H1 (cell line): ENCODE results near the gene TRAPPC5. TPM values are rescaled to one million over a fixed set of nuclear protein-coding genes. Genes with fewer than 3 reads are reported as not detected.

ENCODE experiments used
- CTCF ChIA-PET: fragments of 300-600 bp; sonication (Branson Sonifier 250); formaldehyde crosslinking; loops from one replicate; lab custom pipeline; 2021; ENCODE audit not compliant: partially characterized antibody; lab: Charles Lee
- POLR2A ChIA-PET: fragments of 300-600 bp; sonication (Branson Sonifier 250); formaldehyde crosslinking; loops from one replicate; lab custom pipeline; 2021; ENCODE audit warnings: inconsistent platforms; ENCODE audit not compliant: partially characterized antibody; lab: Charles Lee
- DNase-seq, 2 experiments: peaks; one replicate each; pipeline versions ENCODE4 v3.0.0 to v3.0.0-alpha.2; 2010 to 2022; ENCODE audit warnings: low spot score in 2 of 2, low read depth in 1 of 2, mixed read lengths in 1 of 2
- FAIRE-seq: peaks from 2 replicates; lab custom pipeline; 2011; peaks lifted over from hg19 to GRCh38; lab: Jason Lieb, UNC
- H2AFZ ChIP-seq: 2 replicates; pipeline ENCODE4 v1.8.1; 2012; ENCODE audit warnings: low read length, inconsistent platforms
- H2AK5ac ChIP-seq: 2 replicates; pipeline ENCODE4 v1.6.1; 2013; ENCODE audit warnings: low read depth, low read length
- H2BK120ac ChIP-seq: replicated peaks from 2 replicates; pipeline ENCODE3; 2013; ENCODE audit warnings: low read depth, low read length, inconsistent platforms
- H2BK12ac ChIP-seq: 2 replicates; pipeline ENCODE4 v1.6.1; 2013; ENCODE audit warnings: low read depth, low read length
- H2BK15ac ChIP-seq: 2 replicates; pipeline ENCODE4 v1.6.1; 2013; ENCODE audit warnings: low read length
- H2BK20ac ChIP-seq: 2 replicates; pipeline ENCODE4 v1.6.1; 2013; ENCODE audit warnings: low read length
- H2BK5ac ChIP-seq: 2 replicates; pipeline ENCODE4 v1.6.1; 2013; ENCODE audit warnings: low read depth, low read length
- H3K14ac ChIP-seq: 2 replicates; pipeline ENCODE4 v1.6.1; 2013; ENCODE audit warnings: inconsistent platforms; ENCODE audit not compliant: insufficient read length
- H3K18ac ChIP-seq: 2 replicates; pipeline ENCODE4 v1.6.1; 2013; ENCODE audit warnings: low read length; ENCODE audit errors: extremely low read depth
- H3K23ac ChIP-seq: 2 replicates; pipeline ENCODE4 v1.6.1; 2013; ENCODE audit warnings: inconsistent platforms; ENCODE audit not compliant: insufficient read length
- H3K23me2 ChIP-seq: 2 replicates; pipeline ENCODE4 v1.6.1; 2013; ENCODE audit warnings: low read depth, low read length
- H3K27ac ChIP-seq: 2 replicates; pipeline ENCODE4 v1.6.1; 2011; ENCODE audit warnings: low read depth, low read length, inconsistent platforms
- H3K27me3 ChIP-seq, 4 experiments: replicated peaks in 1 of 4; 1 replicate in 1 of 4; 2 replicates in 3 of 4; pipeline versions ENCODE4 v1.6.1 to v1.8.1; 2011 to 2013; ENCODE audit warnings: low read length in 3 of 4, mild to moderate bottlenecking in 3 of 4, inconsistent platforms in 2 of 4, mixed read lengths in 2 of 4, moderate library complexity in 1 of 4; ENCODE audit not compliant: control insufficient read depth in 3 of 4, insufficient read depth in 3 of 4; ENCODE audit errors: extremely low read depth in 1 of 4
- H3K36me3 ChIP-seq, 4 experiments: 2 replicates each; pipeline versions ENCODE4 v1.6.1 to v1.8.1; 2011 to 2013; ENCODE audit warnings: mild to moderate bottlenecking in 4 of 4, low read length in 3 of 4, moderate library complexity in 2 of 4, control low read depth in 1 of 4, inconsistent platforms in 1 of 4; ENCODE audit not compliant: insufficient read depth in 4 of 4, control insufficient read depth in 2 of 4
- H3K4ac ChIP-seq: replicated peaks from 2 replicates; pipeline ENCODE3; 2013; ENCODE audit warnings: low read length, low read depth, mixed read lengths, inconsistent platforms; ENCODE audit not compliant: insufficient read length
- H3K4me1 ChIP-seq, 4 experiments: replicated peaks in 1 of 4; 1 replicate in 1 of 4; 2 replicates in 3 of 4; pipeline versions ENCODE4 v1.6.1 to v1.8.1; 2011 to 2013; ENCODE audit warnings: low read length in 3 of 4, inconsistent platforms in 2 of 4, mixed read lengths in 1 of 4; ENCODE audit not compliant: insufficient read depth in 4 of 4, control insufficient read depth in 3 of 4
- H3K4me2 ChIP-seq, 2 experiments: 2 replicates each; pipeline versions ENCODE4 v1.6.1 to v1.8.1; 2011 to 2013; ENCODE audit warnings: low read depth in 2 of 2, low read length in 2 of 2, control low read depth in 1 of 2, inconsistent platforms in 1 of 2, mild to moderate bottlenecking in 1 of 2; ENCODE audit not compliant: insufficient read depth in 1 of 2
- H3K4me3 ChIP-seq, 4 experiments: fragments of 200-600, 300-600 bp in 1 of 4; sonication (generic), shearing (Covaris generic), sonication (Bioruptor Twin) in 1 of 4; 2 replicates each; pipeline versions ENCODE4 v1.5.1 to v1.8.1; 2011 to 2016; ENCODE audit warnings: low read length in 4 of 4, low read depth in 3 of 4, control low read depth in 2 of 4, inconsistent platforms in 2 of 4, mild to moderate bottlenecking in 2 of 4, mixed read lengths in 1 of 4, moderate library complexity in 1 of 4; ENCODE audit not compliant: insufficient read depth in 2 of 4; ENCODE audit errors: extremely low read depth in 1 of 4
- H3K56ac ChIP-seq: replicated peaks from 2 replicates; pipeline ENCODE3; 2013; ENCODE audit warnings: low read depth, mild to moderate bottlenecking, mixed read lengths, low read length, inconsistent platforms; ENCODE audit not compliant: insufficient read length
- H3K79me1 ChIP-seq: 2 replicates; pipeline ENCODE4 v1.6.1; 2013; ENCODE audit warnings: low read depth, low read length, control low read depth
- H3K79me2 ChIP-seq, 2 experiments: 2 replicates each; pipeline versions ENCODE4 v1.6.1 to v1.8.1; 2012 to 2013; ENCODE audit warnings: low read length in 2 of 2, mild to moderate bottlenecking in 2 of 2, inconsistent platforms in 1 of 2; ENCODE audit not compliant: insufficient read depth in 2 of 2, control insufficient read depth in 1 of 2
- H3K9ac ChIP-seq, 4 experiments: replicated peaks in 1 of 4; 1 replicate in 1 of 4; 2 replicates in 3 of 4; pipeline versions ENCODE4 v1.6.1 to v1.8.1; 2011 to 2013; ENCODE audit warnings: low read depth in 3 of 4, low read length in 3 of 4, control low read depth in 2 of 4, mild to moderate bottlenecking in 2 of 4, moderate library complexity in 2 of 4, inconsistent platforms in 1 of 4; ENCODE audit errors: extremely low read depth in 1 of 4
- H3K9me3 ChIP-seq, 2 experiments: 2 replicates each; pipeline versions ENCODE4 v1.6.1 to v1.8.1; 2012 to 2013; ENCODE audit warnings: mild to moderate bottlenecking in 2 of 2, moderate library complexity in 2 of 2, control low read depth in 1 of 2, inconsistent platforms in 1 of 2, low read depth in 1 of 2, low read length in 1 of 2, mixed read lengths in 1 of 2; ENCODE audit not compliant: insufficient read depth in 2 of 2
- H4K20me1 ChIP-seq, 2 experiments: replicated peaks in 1 of 2; 2 replicates each; pipeline versions ENCODE3 to v1.8.1; 2011 to 2013; ENCODE audit warnings: inconsistent platforms in 2 of 2, low read length in 2 of 2, mild to moderate bottlenecking in 1 of 2; ENCODE audit not compliant: insufficient read depth in 2 of 2, control insufficient read depth in 1 of 2
- H4K5ac ChIP-seq: 2 replicates; pipeline ENCODE4 v1.6.1; 2013; ENCODE audit warnings: low read length, low read depth, mixed read lengths, inconsistent platforms; ENCODE audit not compliant: insufficient read length
- H4K8ac ChIP-seq: 2 replicates; pipeline ENCODE4 v1.8.0; 2013; ENCODE audit warnings: mild to moderate bottlenecking, moderate library complexity, low read length, inconsistent platforms; ENCODE audit not compliant: insufficient read depth; ENCODE audit errors: extremely low read depth
- H4K91ac ChIP-seq: replicated peaks from 2 replicates; pipeline ENCODE3; 2013; ENCODE audit warnings: low read length, mixed read lengths, inconsistent platforms; ENCODE audit not compliant: insufficient read length
- ATF2 ChIP-seq: IDR thresholded peaks from 2 replicates; pipeline ENCODE4 v1.6.1; 2012; ENCODE audit warnings: low read length, inconsistent platforms
- BRCA1 ChIP-seq: IDR thresholded peaks from 2 replicates; pipeline ENCODE4 v1.6.1; 2012; ENCODE audit warnings: low read depth, low read length, improper control_type of control experiment
- EGR1 ChIP-seq: IDR thresholded peaks from 2 replicates; pipeline ENCODE4 v1.6.1; 2011; ENCODE audit warnings: low read depth, low read length, borderline replicate concordance
- EP300 ChIP-seq, 2 experiments: IDR thresholded peaks; 1 replicate in 1 of 2; 2 replicates in 1 of 2; pipeline ENCODE4 v1.6.1; 2011 to 2012; ENCODE audit warnings: low read depth in 2 of 2, low read length in 2 of 2, mild to moderate bottlenecking in 2 of 2, borderline replicate concordance in 1 of 2, inconsistent platforms in 1 of 2, moderate library complexity in 1 of 2
- GTF2F1 ChIP-seq: IDR thresholded peaks from 2 replicates; pipeline ENCODE4 v1.6.1; 2012; ENCODE audit warnings: low read depth, low read length, improper control_type of control experiment, borderline replicate concordance
- JUN ChIP-seq: IDR thresholded peaks from 2 replicates; pipeline ENCODE4 v1.6.1; 2011; ENCODE audit warnings: low read depth, mild to moderate bottlenecking, improper control_type of control experiment, low read length
- MAX ChIP-seq: IDR thresholded peaks from 2 replicates; pipeline ENCODE4 v1.6.1; 2012; ENCODE audit warnings: inconsistent platforms
- NRF1 ChIP-seq: IDR thresholded peaks from 2 replicates; pipeline ENCODE4 v1.6.1; 2011; ENCODE audit warnings: mild to moderate bottlenecking, low read depth, low read length, improper control_type of control experiment
- RFX5 ChIP-seq: IDR thresholded peaks from 2 replicates; pipeline ENCODE4 v1.6.1; 2011; ENCODE audit warnings: low read depth, low read length, improper control_type of control experiment, borderline replicate concordance
- TAF7 ChIP-seq: optimal IDR thresholded peaks from 2 replicates; pipeline ENCODE3; 2011; ENCODE audit warnings: low read depth, mild to moderate bottlenecking, inconsistent platforms, low read length, moderate library complexity, borderline replicate concordance
- WGBS, 2 experiments: shearing (Covaris generic) in 1 of 2; methylation state at CpG; one replicate each; pipeline versions ENCODE4 v1.1.6 to v1.1.7; 2013 to 2015; ENCODE audit warnings: low lambda C conversion rate in 2 of 2, mixed read lengths in 2 of 2, inconsistent platforms in 1 of 2, low coverage in 1 of 2, missing lambda C conversion rate in 1 of 2; ENCODE audit not compliant: insufficient replicate concordance in 2 of 2, insufficient coverage in 1 of 2, insufficient read length in 1 of 2; ENCODE audit errors: extremely low coverage in 1 of 2, missing lambda C conversion rate in 1 of 2; 5-methylcytosine and 5-hydroxymethylcytosine counted together
- polyA plus RNA-seq, 7 experiments: library from polyadenylated mRNA; depleted of rRNA in 3 of 7; stranded (reverse) in 5 of 7; unstranded in 2 of 7; fragments of >200 nt in 5 of 7; fragments of 200-250 nt in 2 of 7; gene quantifications; 1 replicate in 5 of 7; 2 replicates in 1 of 7; 4 replicates in 1 of 7; pipeline versions ENCODE4 v1.2.1 to v1.2.3, GENCODE V29; 2011 to 2013; ENCODE audit warnings: missing spikeins in 2 of 7, mixed read lengths in 2 of 7
- total RNA-seq: library from RNA; stranded (reverse); fragmentation: NEBNext Ultra II Directional; extraction: Animal tissue kit (Norgen Biotek cat#: 25700); gene quantifications from 2 replicates; pipeline ENCODE4 v1.2.1, GENCODE V29; 2021

Gene TRAPPC5
- total and polyA plus RNA-seq, 2 of the 8 experiments (the other 6 are each of a cell fraction or from before 2014, with no cell fraction given): 109 to 120 TPM

GRCh38 chr19:7729831-7730285 is 49.2 kb downstream of the TRAPPC5 start:
- H3K23me2 ChIP-seq: peaks cover 8% of the 10 kb centered on the region; the same call in 1 of the 2 replicates
- peak overlapping the region; percentile 96 to 98 for H3K4me2 ChIP-seq
- H3K79me1 ChIP-seq: no peaks in the 10 kb centered on the region
- DNase-seq (peak in 1 of 2 experiments; percentile 80), FAIRE-seq (no peak)
- peak overlapping the region; percentile 32 to 63 (median 40); a peak in 7 of 8 replicates for H3K4me3 ChIP-seq
- H3K4ac ChIP-seq: no peak overlapping the region
- peaks cover 27 to 45% (median 43%) of the 10 kb centered on the region in 4 experiments for H3K27me3 ChIP-seq
- peak overlapping the region; percentile 41; the same call in 1 of the 2 replicates for H4K8ac ChIP-seq
- no peak overlapping the region for H4K5ac ChIP-seq
- ChIA-PET CTCF (interaction anchor here (0.6 to 1.1 kb wide), 2 partner anchors 26 to 70 kb away, joined by 3 to 5 read pairs; no protein-coding TSS in a partner anchor), POLR2A (interaction anchor here (1.4 kb wide), 1 partner anchor 41 kb away, joined by 4 read pairs; no protein-coding TSS in a partner anchor)
- H3K23ac ChIP-seq: no peak overlapping the region
- H3K18ac ChIP-seq: peak overlapping the region; percentile 60; the same call in 1 of the 2 replicates
- WGBS, 2 experiments: 9% methylated on average over 24 of the region's 34 CpGs; no CpG with 5 or more reads in 1 of the 2 experiments
- H3K56ac ChIP-seq: no peak overlapping the region
- H3K9ac ChIP-seq: no peak overlapping the region
- H3K9me3 ChIP-seq: no peaks in the 10 kb centered on the region
- H4K20me1 ChIP-seq: peaks cover 0 to 3% of the 10 kb centered on the region in 2 experiments
- no peak overlapping the region for H3K27ac ChIP-seq
- no peak overlapping the region for H2BK20ac ChIP-seq
- H2BK5ac ChIP-seq: no peak overlapping the region
- H3K4me1 ChIP-seq: peaks cover 0 to 15% (median 9%) of the 10 kb centered on the region in 4 experiments; a peak in 6 of 7 replicates
- no peak overlapping the region for H2AK5ac ChIP-seq
- H2AFZ ChIP-seq: no peak overlapping the region
- no peak overlapping the region for H2BK120ac ChIP-seq
- no peaks in the 10 kb centered on the region for H3K36me3 ChIP-seq
- H2BK12ac ChIP-seq: no peak overlapping the region
- no peaks in the 10 kb centered on the region for H3K79me2 ChIP-seq
- H2BK15ac ChIP-seq: no peak overlapping the region
- no peak overlapping the region for H4K91ac ChIP-seq
- H3K14ac ChIP-seq: no peak overlapping the region
- no peak for TF ChIP-seq BRCA1
- TF ChIP-seq ATF2: no peak
- TF ChIP-seq TAF7: no peak
- TF ChIP-seq EGR1: 0 out of 2 replicates have a peak, but pooled peaks have one; percentile 24
- peak; percentile 47; the same call in 1 of the 2 replicates for TF ChIP-seq MAX
- no peak for TF ChIP-seq GTF2F1
- no peak for TF ChIP-seq EP300 (IDR thresholded peaks at IDR 0.05; ENCODE audit: borderline replicate concordance in 1 of 2, low read depth in 2 of 2, low read length in 2 of 2)
- TF ChIP-seq NRF1: peak; percentile 45
- TF ChIP-seq RFX5: no peak
- no peak for TF ChIP-seq JUN
